Measurements from ENCODE around the gene EPS8L1. TPM values are rescaled to one million over a fixed set of nuclear protein-coding genes. Genes with fewer than 3 reads are reported as not detected.
A peak's percentile ranks its signal among the peaks of the same experiment; 100 is the strongest.

EPS8L1 gene
- total RNA-seq, 2 donors from 2014 or later, result 0.38 to 2.1 TPM

GRCh38 chr19:55111238-55111831, 35.7 kb downstream of the EPS8L1 start:
- intact Hi-C loops (cut with DNase I), result no loop called here
- no peak for DNase-seq (ENCODE audit: low spot score)

- no peak for DNase-seq (ENCODE audit: low spot score)
- intact Hi-C loops (cut with DNase I), result no loop called here
Observed at GRCh38 chr19:55112246-55112776, 36.6 kb downstream of the EPS8L1 start.

- no peak for DNase-seq (ENCODE audit: low spot score)
- intact Hi-C loops (cut with DNase I), result no loop called here
Observed at GRCh38 chr19:55112777-55113569, 37.3 kb downstream of the EPS8L1 start.

DNA sequence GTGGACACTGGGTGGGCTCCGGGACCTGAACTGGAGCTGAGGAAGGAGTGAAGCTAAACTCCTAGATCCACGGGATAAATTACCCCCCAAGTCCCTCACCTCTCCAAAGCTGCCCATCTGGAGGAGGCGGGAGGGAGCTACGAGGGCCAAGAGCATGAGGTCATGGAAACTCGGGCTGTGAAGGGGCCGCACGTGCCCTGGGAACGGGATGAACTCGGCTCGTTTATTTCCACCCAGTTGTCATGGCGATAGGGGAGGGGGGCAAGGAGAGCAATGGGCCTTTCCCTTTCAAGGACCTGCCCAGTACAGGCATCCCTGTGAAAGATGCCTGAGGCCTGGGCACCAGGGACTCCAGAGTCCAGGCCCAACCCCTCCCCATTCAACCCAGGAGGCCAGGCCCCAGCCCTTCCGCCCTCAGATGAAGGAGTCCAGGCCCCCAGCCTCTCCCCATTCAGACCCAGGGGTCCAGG, 37.9 kb downstream of the EPS8L1 start:
- DNase-seq (ENCODE audit: low spot score), result peak; percentile 95
- intact Hi-C loops (cut with DNase I), result no loop called here

DNA sequence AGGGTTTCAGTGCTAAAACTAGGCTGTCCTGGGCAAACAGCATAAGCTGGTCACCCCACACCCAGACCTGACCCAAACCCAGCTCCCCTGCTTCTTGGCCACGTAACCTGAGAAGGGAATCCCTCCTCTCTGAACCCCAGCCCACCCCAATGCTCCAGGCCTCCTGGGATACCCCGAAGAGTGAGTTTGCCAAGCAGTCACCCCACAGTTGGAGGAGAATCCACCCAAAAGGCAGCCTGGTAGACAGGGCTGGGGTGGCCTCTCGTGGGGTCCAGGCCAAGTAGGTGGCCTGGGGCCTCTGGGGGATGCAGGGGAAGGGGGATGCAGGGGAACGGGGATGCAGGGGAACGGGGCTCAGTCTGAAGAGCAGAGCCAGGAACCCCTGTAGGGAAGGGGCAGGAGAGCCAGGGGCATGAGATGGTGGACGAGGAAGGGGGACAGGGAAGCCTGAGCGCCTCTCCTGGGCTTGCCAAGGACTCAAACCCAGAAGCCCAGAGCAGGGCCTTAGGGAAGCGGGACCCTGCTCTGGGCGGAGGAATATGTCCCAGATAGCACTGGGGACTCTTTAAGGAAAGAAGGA, 39.0 kb downstream of the EPS8L1 start:
- intact Hi-C loops (cut with DNase I), result no loop called here
- DNase-seq (ENCODE audit: low spot score), result no peak

DNA sequence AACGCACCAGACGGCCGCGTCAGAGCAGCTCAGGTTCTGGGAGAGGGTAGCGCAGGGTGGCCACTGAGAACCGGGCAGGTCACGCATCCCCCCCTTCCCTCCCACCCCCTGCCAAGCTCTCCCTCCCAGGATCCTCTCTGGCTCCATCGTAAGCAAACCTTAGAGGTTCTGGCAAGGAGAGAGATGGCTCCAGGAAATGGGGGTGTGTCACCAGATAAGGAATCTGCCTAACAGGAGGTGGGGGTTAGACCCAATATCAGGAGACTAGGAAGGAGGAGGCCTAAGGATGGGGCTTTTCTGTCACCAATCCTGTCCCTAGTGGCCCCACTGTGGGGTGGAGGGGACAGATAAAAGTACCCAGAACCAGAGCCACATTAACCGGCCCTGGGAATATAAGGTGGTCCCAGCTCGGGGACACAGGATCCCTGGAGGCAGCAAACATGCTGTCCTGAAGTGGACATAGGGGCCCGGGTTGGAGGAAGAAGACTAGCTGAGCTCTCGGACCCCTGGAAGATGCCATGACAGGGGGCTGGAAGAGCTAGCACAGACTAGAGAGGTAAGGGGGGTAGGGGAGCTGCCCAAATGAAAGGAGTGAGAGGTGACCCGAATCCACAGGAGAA, 39.9 kb downstream of the EPS8L1 start:
- intact Hi-C loops (cut with DNase I), result no loop called here
- no peak for DNase-seq (ENCODE audit: low spot score)

GRCh38 chr19:55116232-55116858, 40.7 kb downstream of the EPS8L1 start:
- DNase-seq (ENCODE audit: low spot score), result peak; percentile 91
- intact Hi-C loops (cut with DNase I), result no loop called here

DNA sequence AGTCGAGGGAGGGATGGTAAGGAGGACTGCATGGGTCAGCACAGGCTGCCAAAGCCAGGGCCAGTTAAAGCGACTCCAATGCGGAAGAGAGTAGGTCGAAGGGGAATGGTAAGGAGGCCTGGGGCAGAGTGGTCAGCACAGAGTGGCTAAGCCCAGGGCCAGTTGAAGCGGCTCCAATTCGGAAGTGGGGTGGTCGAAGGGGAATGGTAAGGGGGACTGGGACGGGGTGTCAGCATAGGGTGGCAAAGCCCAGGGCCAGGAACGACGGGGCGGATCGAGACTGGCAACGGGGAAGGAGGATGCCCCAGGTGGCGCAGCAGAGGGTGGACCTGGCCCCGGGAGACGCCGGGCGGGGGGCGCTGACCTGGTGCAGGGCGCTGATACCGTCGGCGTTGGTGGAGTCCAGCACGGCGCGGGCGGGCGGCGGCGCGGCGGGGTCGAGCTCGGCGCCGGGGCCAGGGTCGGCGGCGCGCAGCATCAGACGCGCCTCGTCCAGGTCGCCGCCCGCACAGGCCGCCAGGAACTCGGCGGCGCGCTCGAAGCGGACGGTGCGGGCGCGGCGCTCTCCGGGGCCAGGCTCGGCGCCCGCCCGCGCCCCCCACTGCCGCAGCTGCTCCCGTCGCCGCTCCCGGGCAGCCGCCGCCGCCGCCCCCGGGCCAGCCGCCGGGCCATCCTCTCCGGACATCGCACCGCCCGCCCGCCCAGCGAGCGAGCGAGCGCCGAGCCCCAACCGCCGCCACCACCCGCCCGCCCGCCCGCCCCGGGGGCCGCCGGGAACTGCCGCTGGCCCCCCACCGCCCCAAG, 41.4 kb downstream of the EPS8L1 start, which contains the start of gene PPP1R12C:
Gene PPP1R12C, minus strand, starts transcription at position 779 of the 804 bp plus-strand sequence. Its CDS starts 94 bp downstream, at position 685.
- intact Hi-C loops (cut with DNase I), result no loop called here
- no peak for DNase-seq (ENCODE audit: low spot score)

GRCh38 chr19:55117663-55118391, 42.2 kb downstream of the EPS8L1 start:
- peak; percentile 100 for DNase-seq (ENCODE audit: low spot score)
- intact Hi-C loops (cut with DNase I), result loop anchor here in 1 of 2 donors (2.0 kb wide), 1 partner anchor 39 kb away; the partner anchor contains the start of gene TNNI3

GRCh38 chr19:55118401-55118991, 42.8 kb downstream of the EPS8L1 start:
- no peak for DNase-seq (ENCODE audit: low spot score)
- intact Hi-C loops (cut with DNase I), result loop anchor here in 1 of 2 donors (2.0 kb wide), 1 partner anchor 38 kb away; the partner anchor contains the start of gene TNNI3

- intact Hi-C loops (cut with DNase I), result loop anchor here in 1 of 2 donors (2.0 kb wide), 1 partner anchor 38 kb away; the partner anchor contains the start of gene TNNI3
- no peak for DNase-seq (ENCODE audit: low spot score)
Observed at GRCh38 chr19:55119053-55119452, 43.4 kb downstream of the EPS8L1 start.

GRCh38 chr19:55131421-55131820, 55.8 kb downstream of the EPS8L1 start:
- intact Hi-C loops (cut with DNase I), result loop anchor here in 1 of 2 donors (10.0 kb wide), 1 partner anchor 303 kb away; no protein-coding TSS in a partner anchor

DNA sequence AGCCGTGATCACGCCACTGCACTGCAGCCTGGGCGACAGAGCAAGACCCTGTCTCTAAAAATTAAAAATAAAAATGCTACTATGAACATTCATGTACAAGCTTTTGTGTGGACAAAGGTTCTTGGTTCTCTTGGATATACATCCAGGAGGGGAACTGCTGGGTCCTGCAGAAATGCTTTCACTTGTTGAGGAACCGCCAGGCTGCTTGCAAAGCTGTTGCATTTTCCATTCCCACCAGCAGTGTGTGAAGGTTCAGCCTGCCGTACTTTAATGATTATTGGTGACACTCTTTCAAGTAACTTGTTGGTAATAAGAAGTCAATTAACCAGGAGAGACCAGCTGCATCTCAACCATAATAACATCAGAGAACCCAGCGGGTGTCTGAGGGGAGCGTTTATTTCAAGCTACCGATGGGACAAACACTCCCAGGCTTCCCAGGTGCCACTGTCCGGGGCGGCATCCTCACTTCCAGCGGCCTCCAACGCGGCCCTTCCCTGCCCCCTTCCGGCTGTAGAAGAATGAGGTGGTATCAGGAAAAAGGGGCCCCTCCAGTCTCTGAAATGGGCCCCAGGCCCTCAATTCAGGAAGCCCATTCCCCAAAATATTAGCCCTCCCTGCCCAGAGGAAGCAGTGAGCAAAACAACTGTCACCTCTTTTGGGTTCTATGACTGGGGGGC, 56.9 kb downstream of the EPS8L1 start:
- intact Hi-C loops (cut with DNase I), result loop anchor here in 1 of 2 donors (10.0 kb wide), 1 partner anchor 302 kb away; no protein-coding TSS in a partner anchor
- DNase-seq (ENCODE audit: low spot score), result no peak

More at GRCh38 chr19:55131421-55131820, 55.8 kb downstream of the EPS8L1 start:
- DNase-seq (ENCODE audit: low spot score), result no peak

DNA sequence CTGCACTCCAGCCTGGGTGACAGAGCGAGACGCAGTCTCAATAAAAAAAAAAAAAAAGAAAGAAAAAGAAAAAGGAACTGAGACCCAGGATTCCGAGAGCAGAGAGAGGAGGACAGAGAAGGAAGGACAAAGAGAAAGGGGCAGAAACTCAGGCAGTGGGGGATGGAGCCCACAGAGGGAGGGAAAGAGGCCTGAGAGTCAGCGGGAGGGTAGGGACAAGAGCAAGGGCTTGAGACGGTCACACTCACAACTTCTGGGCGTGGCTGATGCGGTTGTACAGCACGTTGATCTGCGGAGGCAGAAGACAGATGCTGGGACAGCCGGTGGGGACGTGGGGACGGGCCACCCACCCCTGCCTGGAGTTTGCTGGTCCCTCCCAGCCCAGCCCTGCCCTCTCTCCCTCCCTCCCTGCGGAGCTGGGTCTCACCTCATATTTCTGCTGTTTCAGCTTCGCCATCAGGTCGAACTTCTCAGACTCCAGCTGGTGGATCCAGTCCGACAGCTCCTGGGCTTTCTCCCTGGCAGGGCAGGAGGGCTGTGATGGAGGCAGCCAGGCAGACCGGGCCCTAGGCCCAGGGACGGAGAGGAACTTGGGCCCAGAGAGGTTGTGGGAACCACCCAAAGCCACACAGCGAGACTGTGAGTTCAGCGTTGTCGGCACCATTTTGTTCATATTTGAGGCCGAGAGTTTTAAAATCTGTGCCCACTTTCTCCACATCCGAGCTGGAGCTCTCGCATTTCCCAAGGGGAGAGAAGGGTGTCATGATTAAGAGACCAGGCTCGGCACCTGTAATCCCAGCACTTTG, 58.2 kb downstream of the EPS8L1 start:
- intact Hi-C loops (cut with DNase I), result loop anchor here in 1 of 2 donors (10.0 kb wide), 1 partner anchor 301 kb away; no protein-coding TSS in a partner anchor
- DNase-seq (ENCODE audit: low spot score), result no peak

GRCh38 chr19:55134736-55135135, 59.1 kb downstream of the EPS8L1 start:
- no peak for DNase-seq (ENCODE audit: low spot score)
- intact Hi-C loops (cut with DNase I), result loop anchor here in 1 of 2 donors (10.0 kb wide), 1 partner anchor 300 kb away; no protein-coding TSS in a partner anchor
